AML-193 (cell line): ENCODE measurements around the gene TULP4.
"Not testable (repeated sequence)": the region's sequence is repeated elsewhere in the genome, so short reads cannot be mapped to it uniquely, and the experiment has no call there.

ENCODE experiments used
- DNase-seq, 2 experiments: peaks; one replicate each; lab custom pipeline; 2025; lab: John Stamatoyannopoulos, UW

Gene TULP4

GRCh38 chr6:158529629-158530028 is 217.4 kb downstream of the TULP4 start:
- no peak for DNase-seq

DNA sequence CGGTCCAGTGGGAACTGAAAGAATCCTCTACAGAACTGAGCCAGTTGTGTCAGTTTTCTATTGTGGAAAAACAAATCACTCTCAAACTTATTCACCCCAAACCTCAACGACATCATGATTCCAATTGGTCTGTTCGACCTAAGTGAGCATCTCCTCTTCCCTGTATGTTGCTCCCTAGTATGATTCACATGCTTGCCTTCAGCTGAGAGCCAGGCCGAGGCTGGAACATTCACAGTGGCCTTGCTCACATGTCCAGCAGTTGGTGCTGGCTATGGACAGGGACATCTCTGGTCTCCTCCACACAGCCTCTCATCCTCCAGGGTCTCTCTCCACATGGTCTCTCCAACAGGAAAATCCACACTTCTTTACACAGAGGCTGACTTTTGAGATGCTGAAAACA is 219.3 kb downstream of the TULP4 start:
- no peak for DNase-seq

DNA sequence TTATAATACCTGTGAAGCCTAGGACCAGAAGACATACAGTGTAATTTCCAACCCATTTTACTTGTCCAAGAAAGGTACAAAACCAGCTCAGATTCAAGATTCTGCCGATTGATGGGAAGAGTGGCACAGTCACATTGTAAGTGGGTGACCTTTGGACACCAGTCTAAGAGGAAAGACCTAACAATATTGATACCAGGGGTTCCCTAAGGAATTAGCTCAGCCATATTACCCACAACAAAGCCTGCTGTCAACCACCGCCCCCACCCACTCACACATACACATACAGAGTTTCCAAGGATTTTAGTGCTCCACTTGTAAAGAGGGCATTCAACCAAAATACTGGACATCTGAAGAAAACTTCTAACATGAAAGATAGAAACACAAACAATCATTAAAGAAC is 219.7 kb downstream of the TULP4 start:
- DNase-seq: no peak

GRCh38 chr6:158536084-158536890 is 224.0 kb downstream of the TULP4 start:
- DNase-seq: no peak

- DNase-seq: no peak
Measured at GRCh38 chr6:158536891-158537798, 224.9 kb downstream of the TULP4 start.

DNA sequence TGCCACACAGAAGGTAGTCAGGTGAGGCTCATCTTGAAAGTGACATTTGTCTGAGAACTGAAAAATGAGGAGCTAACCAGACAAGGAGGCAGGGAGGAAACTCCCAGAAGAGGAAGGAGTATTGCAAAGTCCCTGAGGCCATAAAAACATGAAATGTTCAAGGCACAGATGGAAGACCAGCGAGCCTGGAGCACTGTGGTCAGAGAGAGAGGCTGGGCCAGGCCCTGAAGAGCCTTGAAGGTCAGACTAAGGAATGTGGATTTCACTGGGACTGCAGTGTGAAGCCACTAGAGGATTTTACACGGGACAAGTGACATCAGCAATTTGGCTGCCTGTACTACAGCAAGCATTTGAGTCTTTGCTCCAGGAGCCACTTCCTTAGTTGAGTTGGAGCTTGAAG is 226.5 kb downstream of the TULP4 start:
- no peak for DNase-seq

DNA sequence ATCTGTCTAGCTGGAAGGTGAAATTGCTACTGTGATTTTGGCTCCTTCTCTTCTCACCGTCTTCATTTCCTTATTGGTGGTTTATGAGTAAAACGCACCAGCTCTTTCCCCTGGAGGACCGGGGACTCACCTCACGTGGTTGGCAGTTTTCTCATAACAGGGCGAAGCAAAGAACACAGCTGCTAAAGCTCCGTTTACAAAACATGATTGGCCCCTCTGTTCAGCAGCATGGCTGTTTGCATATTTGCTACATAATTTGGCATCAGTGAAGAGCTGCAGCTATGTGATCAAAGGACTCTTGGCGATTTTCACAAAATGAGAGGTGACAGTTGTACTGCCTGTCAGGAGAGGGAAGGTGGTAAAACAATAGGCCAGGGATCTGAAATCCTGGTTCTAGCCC is 227.1 kb downstream of the TULP4 start:
- DNase-seq: no peak

DNA sequence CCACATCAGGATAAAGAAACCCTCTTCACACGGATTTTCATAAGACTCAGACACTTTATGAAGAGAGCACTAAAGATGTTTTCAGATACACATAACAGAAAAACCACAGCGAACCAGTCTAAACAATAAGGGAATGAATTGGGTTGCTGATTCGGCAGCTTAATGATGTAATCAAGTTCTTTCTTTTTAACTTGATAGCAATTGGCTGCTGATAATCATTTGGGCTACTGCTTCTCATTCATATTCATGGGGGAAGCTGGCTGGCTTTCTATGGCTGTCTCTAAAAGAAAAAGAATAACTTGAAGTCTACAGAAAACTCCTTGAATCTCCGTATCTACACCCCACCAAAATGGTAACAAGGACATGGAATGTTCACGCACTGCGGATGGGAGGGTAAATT is 227.6 kb downstream of the TULP4 start:
- DNase-seq: no peak

- no peak for DNase-seq
Measured at GRCh38 chr6:158543606-158544185, 231.4 kb downstream of the TULP4 start.

DNA sequence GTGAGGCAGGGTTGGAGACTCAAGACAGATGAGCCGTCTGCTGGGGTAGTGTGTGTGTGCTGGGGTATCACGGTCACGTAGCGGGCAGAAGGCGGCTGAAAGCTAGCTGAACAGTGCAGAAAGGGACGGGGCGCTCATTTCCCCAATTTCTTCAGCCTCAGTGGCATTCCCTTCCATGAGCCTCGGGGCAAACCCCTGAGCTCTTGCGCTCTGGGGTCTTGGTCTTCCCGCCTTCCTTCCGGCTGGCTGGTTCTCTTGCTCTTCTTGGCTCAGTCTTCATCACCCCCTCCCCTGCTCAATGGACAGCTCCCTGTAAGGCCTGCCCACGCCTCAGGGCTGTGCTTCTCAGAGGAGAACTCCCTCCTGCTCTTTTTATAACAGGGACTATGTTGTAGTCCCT is 232.2 kb downstream of the TULP4 start:
- DNase-seq: no peak

DNA sequence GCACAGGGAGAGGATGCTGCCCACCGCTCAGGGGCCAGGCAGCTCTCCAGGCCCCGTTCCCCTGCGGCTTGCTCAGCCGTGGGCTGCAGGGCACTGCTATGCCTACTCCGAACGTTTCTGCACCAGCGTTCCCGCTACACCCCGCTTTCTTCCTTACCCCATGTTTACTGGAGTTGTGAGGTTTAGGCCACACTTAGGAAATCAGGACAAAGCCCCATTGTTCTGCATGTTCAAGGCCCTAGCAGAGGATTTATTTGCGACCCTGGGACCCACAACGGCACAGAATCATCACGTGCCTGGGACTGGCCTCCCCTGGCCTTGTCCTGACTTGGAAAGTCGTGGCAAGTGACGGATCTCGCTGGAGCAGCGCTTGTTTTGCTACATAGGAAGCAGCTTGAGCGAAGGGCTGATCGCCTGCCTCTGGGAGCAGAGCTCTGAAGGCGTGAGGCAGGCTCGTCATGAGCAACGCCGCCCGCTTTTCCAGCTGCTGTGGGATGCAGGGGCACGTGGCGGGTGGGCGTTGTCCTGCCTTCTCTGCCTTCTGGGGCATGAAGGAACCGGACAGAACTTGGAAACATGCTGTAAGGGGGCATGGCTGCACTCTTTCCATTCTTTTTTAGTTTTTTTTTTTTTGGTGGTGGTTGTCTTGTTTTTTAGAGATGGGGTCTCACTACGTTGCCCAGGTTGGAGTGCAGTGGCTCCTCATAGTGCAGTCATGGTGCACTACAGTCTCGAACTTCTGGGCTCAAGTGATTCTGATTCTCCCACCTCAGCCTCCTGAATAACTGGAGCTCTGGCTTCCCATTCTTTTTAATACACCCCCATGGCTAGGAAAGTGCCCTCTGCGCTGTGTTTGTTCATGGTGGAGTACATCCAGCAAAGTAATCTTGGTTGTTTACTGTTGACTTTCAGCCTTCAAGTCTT is 233.0 kb downstream of the TULP4 start:
- DNase-seq: no peak

DNA sequence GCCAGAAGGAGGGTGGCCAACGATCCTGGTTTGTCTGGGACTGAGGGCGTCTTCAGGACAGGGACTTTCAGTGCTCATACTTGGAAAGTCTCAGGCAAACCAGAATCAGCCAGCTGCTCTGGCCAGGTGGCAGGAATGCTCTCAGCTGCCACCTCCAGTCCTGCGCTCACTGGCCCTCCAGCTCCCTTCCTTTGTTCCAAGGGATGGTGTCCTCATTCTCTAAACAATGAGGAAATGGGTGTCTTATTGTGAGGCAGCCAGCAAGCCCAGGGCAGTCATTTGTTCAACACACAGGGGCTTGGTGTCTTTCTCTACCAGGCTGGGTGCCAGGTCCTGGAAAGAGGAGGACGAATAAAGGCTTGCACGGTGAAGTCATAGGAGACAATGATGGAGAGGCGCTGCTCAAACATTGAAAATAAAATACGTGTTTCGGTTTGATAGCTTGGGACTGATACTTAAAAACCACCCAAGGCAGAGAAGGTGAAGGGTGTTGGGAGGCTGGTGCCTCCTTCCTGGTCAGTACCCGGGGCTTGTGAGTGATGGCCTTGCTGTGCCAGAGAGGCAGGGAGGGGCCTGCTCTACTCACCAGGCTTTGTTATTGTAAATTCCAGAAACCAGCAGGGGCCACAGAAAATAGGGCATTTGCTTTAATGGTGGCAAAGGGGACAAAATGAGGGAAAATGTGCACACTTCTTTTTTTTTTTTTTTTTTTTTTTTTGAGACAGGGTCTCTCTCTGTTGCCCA is 236.3 kb downstream of the TULP4 start:
- DNase-seq: no peak

GRCh38 chr6:158552055-158552795 is 240.0 kb downstream of the TULP4 start:
- no peak for DNase-seq

GRCh38 chr6:158552796-158553138 is 240.5 kb downstream of the TULP4 start:
- DNase-seq: no peak

DNA sequence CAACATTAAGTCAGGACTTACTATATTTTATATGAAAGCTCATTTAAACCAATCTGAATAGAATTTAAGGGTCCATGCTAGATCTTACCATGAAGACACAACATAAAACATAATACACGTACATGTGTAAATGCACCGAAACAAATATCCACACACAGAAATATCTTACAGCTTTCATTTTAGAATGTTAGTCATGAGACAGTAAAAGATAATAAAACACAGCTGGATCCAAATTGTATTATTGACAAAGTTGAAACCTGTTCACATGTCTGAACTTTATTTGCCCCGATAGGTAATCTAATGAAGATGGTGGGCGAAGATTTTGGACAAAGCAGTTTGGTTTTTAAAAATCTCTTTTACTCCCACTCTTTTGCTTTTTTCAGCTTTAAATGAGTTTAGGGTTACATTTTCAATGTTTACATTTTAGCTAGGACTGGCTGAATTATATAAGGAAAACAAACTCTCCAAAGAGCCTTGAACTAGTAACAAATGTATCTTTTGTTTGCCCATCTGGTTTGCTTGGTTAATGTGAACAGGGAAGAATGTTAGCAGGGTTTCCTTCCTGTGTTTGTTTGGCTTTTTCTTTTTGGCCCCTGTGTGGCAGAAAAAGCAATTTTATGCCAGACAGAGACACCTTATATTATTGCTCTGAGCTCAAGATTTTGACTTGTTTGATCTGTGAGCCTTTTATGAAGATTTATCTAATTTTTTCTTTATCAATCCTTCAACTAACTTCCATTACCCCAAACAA is 242.5 kb downstream of the TULP4 start:
- DNase-seq: no peak

- DNase-seq: no peak
Measured at GRCh38 chr6:158556113-158556512, 243.8 kb downstream of the TULP4 start.

DNA sequence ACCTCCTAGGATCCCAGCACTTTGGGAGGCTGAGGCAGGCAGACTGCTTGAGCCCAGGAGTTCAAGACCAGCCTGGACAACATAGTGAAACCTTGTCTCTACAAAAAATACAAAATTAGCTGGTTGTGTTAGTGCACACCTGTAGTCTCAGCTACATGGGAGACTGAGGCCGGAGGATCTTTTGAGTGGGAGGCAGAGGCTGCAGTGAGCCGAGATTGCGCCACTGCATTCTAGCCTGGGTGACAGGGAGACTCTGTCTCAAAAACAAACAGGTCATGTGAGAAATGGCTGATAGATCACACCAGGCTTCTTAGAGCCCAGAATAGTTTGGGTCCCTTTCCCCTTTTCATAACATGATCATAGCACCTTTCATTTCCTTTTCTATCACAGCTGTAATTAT is 244.8 kb downstream of the TULP4 start:
- DNase-seq: not testable (repeated sequence)

- no peak for DNase-seq
Measured at GRCh38 chr6:158557927-158558326, 245.7 kb downstream of the TULP4 start.

GRCh38 chr6:158558415-158559306 is 246.4 kb downstream of the TULP4 start:
- DNase-seq: no peak
